Upper lobe of left lung (tissue), 4 donors: ENCODE results near the gene RAB43.
"Not testable (repeated sequence)": the region's sequence is repeated elsewhere in the genome, so short reads cannot be mapped to it uniquely, and the experiment has no call there.

Experiments
- EP300 ChIP-seq, 4 donors: sonication (generic); formaldehyde crosslinking; IDR thresholded peaks; one replicate each; pipeline ENCODE4 v1.5.1; 2017; ENCODE audit warnings: antibody characterized with exemption in 4 of 4, control low read depth in 2 of 4
- POLR2A ChIP-seq, 4 donors: fragments of 450-650 bp; IDR thresholded peaks; one replicate each; pipeline ENCODE4 v1.5.1; 2016 to 2017; ENCODE audit warnings: antibody characterized with exemption in 4 of 4, mild to moderate bottlenecking in 2 of 4
- TF ChIP-seq, protein P1 (sequence below), 6 experiments: fragments of 450-650 bp in 4 of 6; fragments of 200-600 bp in 2 of 6; sonication (generic) in 2 of 6; IDR thresholded peaks; one replicate each; pipeline ENCODE4 v1.5.1; 2016 to 2019; ENCODE audit warnings: antibody characterized with exemption in 6 of 6

DNA sequence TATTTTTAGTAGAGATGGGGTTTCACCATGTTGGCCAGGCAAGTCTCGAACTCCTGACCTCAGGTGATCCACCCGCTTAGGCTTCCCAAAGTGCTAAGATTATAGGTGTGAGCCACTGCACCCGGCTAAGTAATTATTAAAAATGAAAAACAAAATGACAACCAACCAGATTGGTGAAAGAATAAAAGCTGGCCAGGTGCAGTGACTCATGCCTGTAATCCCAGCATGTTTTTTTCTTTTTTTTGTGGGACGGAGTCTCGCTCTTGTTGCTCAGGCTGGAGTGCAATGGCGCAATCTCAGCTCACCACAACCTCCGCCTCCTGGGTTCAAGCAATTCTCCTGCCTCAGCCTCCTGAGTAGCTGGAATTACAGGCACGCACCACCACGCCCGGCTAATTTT, 14.7 kb upstream of the RAB43 start:
- TF ChIP-seq, protein P1, sequence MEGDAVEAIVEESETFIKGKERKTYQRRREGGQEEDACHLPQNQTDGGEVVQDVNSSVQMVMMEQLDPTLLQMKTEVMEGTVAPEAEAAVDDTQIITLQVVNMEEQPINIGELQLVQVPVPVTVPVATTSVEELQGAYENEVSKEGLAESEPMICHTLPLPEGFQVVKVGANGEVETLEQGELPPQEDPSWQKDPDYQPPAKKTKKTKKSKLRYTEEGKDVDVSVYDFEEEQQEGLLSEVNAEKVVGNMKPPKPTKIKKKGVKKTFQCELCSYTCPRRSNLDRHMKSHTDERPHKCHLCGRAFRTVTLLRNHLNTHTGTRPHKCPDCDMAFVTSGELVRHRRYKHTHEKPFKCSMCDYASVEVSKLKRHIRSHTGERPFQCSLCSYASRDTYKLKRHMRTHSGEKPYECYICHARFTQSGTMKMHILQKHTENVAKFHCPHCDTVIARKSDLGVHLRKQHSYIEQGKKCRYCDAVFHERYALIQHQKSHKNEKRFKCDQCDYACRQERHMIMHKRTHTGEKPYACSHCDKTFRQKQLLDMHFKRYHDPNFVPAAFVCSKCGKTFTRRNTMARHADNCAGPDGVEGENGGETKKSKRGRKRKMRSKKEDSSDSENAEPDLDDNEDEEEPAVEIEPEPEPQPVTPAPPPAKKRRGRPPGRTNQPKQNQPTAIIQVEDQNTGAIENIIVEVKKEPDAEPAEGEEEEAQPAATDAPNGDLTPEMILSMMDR (IDR thresholded peaks at IDR 0.05) = not testable (repeated sequence)
- TF ChIP-seq POLR2A, EP300 (IDR thresholded peaks at IDR 0.05): not testable (repeated sequence)
